Stimulated activated CD4-positive, alpha-beta T cell treated with anti-CD3 and anti-CD28 coated beads, Interleukin-12 subunit alpha, Interleukin-12 subunit beta, amount 100 ng/mL, for 4 hours (primary cell): ENCODE measurements around the gene XDH.

Experiments
- DNase-seq: peaks from one replicate; pipeline ENCODE4 v3.0.0-alpha.2; 2020

Gene XDH

GRCh38 chr2:31363956-31364750, 50.4 kb downstream of the XDH start:
- no peak for DNase-seq

- no peak for DNase-seq
Observed at GRCh38 chr2:31362581-31362980, 52.0 kb downstream of the XDH start.

GRCh38 chr2:31359229-31359628, 55.3 kb downstream of the XDH start:
- DNase-seq, result no peak

GRCh38 chr2:31354837-31355236, 59.7 kb downstream of the XDH start:
- DNase-seq, result no peak

- no peak for DNase-seq
Observed at GRCh38 chr2:31353179-31353578, 61.4 kb downstream of the XDH start.

GRCh38 chr2:31349684-31350083, 64.9 kb downstream of the XDH start:
- no peak for DNase-seq

GRCh38 chr2:31349160-31349559, 65.4 kb downstream of the XDH start:
- DNase-seq, result no peak

GRCh38 chr2:31348618-31349017, 65.9 kb downstream of the XDH start:
- no peak for DNase-seq

- no peak for DNase-seq
Observed at GRCh38 chr2:31347750-31348149, 66.8 kb downstream of the XDH start.

GRCh38 chr2:31347319-31347718, 67.2 kb downstream of the XDH start:
- DNase-seq, result no peak

- no peak for DNase-seq
Observed at GRCh38 chr2:31344447-31344846, 70.1 kb downstream of the XDH start.

- no peak for DNase-seq
Observed at GRCh38 chr2:31341351-31341750, 73.2 kb downstream of the XDH start.

GRCh38 chr2:31339696-31340095, 74.8 kb downstream of the XDH start:
- DNase-seq, result no peak

- no peak for DNase-seq
Observed at GRCh38 chr2:31337860-31338259, 76.7 kb downstream of the XDH start.

GRCh38 chr2:31337197-31337596, 77.3 kb downstream of the XDH start:
- DNase-seq, result no peak

GRCh38 chr2:31335921-31336585, 78.5 kb downstream of the XDH start:
- no peak for DNase-seq

GRCh38 chr2:31334311-31335026, 80.1 kb downstream of the XDH start:
- no peak for DNase-seq

- peak; percentile 70 for DNase-seq
Observed at GRCh38 chr2:31333527-31334183, 80.9 kb downstream of the XDH start.

GRCh38 chr2:31333046-31333445, 81.5 kb downstream of the XDH start:
- no peak for DNase-seq

- DNase-seq, result no peak
Observed at GRCh38 chr2:31332521-31332920, 82.0 kb downstream of the XDH start.

GRCh38 chr2:31331156-31331555, 83.4 kb downstream of the XDH start:
- DNase-seq, result no peak

GRCh38 chr2:31329081-31329625, 85.4 kb downstream of the XDH start:
- DNase-seq, result no peak

- no peak for DNase-seq
Observed at GRCh38 chr2:31328026-31328425, 86.5 kb downstream of the XDH start.
